ENCODE measurements around the gene KLHL21. TPM values are rescaled to one million over a fixed set of nuclear protein-coding genes. Genes with fewer than 3 reads are reported as not detected.

KLHL21 gene
- total and polyA plus RNA-seq, 9 of the 15 experiments (the other 6 are each of a cell fraction or from before 2014, with no cell fraction given), result 2.1 to 42.1 (median 17.5) TPM

DNA sequence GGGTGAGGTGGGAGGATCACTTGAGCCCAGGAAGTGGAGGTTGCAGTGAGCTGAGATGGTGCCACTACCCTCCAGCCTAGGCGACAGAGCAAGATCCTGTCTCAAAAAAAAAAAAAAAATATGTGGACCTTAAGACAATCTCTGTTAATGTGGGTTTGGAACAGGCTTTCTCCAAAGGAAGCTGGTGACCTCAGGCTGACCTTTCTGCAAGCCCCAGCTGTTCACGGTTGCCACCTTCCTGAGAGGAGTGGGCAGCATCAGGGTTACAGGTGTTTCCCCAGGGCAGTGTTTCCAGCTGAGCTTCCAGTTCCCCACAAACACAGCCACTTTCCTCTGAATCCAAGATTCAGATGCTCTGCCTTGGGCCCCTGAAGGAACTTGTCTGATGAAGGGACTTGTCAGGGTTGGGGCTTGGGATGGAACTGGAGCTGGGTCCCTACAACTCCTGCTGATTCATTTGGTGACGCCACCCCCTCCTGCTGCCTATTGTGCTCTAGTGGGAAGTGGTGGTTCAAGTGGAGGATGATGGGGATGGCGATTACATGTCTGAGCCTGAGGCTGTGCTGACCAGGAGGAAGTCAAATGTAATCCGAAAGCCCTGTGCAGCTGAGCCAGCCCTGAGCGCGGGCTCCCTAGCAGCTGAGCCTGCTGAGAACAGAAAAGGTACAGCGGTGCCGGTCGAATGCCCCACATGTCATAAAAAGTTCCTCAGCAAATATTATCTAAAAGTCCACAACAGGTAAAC, 20.9 kb downstream of the KLHL21 start (continued):
- TF ChIP-seq, protein P1, sequence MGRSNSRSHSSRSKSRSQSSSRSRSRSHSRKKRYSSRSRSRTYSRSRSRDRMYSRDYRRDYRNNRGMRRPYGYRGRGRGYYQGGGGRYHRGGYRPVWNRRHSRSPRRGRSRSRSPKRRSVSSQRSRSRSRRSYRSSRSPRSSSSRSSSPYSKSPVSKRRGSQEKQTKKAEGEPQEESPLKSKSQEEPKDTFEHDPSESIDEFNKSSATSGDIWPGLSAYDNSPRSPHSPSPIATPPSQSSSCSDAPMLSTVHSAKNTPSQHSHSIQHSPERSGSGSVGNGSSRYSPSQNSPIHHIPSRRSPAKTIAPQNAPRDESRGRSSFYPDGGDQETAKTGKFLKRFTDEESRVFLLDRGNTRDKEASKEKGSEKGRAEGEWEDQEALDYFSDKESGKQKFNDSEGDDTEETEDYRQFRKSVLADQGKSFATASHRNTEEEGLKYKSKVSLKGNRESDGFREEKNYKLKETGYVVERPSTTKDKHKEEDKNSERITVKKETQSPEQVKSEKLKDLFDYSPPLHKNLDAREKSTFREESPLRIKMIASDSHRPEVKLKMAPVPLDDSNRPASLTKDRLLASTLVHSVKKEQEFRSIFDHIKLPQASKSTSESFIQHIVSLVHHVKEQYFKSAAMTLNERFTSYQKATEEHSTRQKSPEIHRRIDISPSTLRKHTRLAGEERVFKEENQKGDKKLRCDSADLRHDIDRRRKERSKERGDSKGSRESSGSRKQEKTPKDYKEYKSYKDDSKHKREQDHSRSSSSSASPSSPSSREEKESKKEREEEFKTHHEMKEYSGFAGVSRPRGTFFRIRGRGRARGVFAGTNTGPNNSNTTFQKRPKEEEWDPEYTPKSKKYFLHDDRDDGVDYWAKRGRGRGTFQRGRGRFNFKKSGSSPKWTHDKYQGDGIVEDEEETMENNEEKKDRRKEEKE (IDR thresholded peaks at IDR 0.05; ENCODE audit: borderline replicate concordance in 1 of 2, control insufficient read depth in 1 of 2, low read depth in 2 of 2, low read length in 1 of 2), result no peak
- no peak for TF ChIP-seq ZNF324 (CRISPR knock-in tag; IDR thresholded peaks at IDR 0.05)
- peak in 1 of 2 experiments; percentile 34; a peak in 1 of 4 replicates for TF ChIP-seq HDAC1 (IDR thresholded peaks at IDR 0.05)
- peak; percentile 9; the same call in 1 of the 2 replicates for TF ChIP-seq RB1 (IDR thresholded peaks at IDR 0.05; ENCODE audit: low read depth)
- 0 out of 2 replicates have a peak, but pooled peaks have one; percentile 23 for TF ChIP-seq TCFL5 (CRISPR knock-in tag; conservative IDR thresholded peaks at IDR 0.05)
- peak; percentile 50 to 89; a peak in 3 of 4 replicates for TF ChIP-seq RCOR1 (IDR thresholded peaks at IDR 0.05; ENCODE audit: borderline replicate concordance in 1 of 2, low read depth in 2 of 2, low read length in 2 of 2)
- TF ChIP-seq RBFOX2 (IDR thresholded peaks at IDR 0.05; ENCODE audit: low read depth, low read length), result 0 out of 2 replicates have a peak, but pooled peaks have one; percentile 17
- no peak for TF ChIP-seq RBM39 (optimal IDR thresholded peaks at IDR 0.05; ENCODE audit: low read depth, low read length)
- TF ChIP-seq MAFK (IDR thresholded peaks at IDR 0.05; ENCODE audit: low read length), result peak; percentile 55; the same call in 1 of the 2 replicates
- no peak for TF ChIP-seq ARNT (IDR thresholded peaks at IDR 0.05)
- TF ChIP-seq ZNF316 (IDR thresholded peaks at IDR 0.05), result peak; percentile 30; the same call in 1 of the 2 replicates
- TF ChIP-seq, protein P2, sequence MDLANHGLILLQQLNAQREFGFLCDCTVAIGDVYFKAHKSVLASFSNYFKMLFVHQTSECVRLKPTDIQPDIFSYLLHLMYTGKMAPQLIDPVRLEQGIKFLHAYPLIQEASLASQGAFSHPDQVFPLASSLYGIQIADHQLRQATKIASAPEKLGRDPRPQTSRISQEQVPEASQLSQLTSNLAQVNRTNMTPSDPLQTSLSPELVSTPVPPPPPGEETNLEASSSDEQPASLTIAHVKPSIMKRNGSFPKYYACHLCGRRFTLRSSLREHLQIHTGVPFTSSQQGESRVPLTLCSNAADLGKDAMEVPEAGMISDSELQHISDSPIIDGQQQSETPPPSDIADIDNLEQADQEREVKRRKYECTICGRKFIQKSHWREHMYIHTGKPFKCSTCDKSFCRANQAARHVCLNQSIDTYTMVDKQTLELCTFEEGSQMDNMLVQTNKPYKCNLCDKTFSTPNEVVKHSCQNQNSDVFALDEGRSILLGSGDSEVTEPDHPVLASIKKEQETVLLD (IDR thresholded peaks at IDR 0.05), result no peak
- peak; percentile 26 for TF ChIP-seq TBP (optimal IDR thresholded peaks at IDR 0.05; ENCODE audit: low read depth, low read length)
- TF ChIP-seq, protein P3, sequence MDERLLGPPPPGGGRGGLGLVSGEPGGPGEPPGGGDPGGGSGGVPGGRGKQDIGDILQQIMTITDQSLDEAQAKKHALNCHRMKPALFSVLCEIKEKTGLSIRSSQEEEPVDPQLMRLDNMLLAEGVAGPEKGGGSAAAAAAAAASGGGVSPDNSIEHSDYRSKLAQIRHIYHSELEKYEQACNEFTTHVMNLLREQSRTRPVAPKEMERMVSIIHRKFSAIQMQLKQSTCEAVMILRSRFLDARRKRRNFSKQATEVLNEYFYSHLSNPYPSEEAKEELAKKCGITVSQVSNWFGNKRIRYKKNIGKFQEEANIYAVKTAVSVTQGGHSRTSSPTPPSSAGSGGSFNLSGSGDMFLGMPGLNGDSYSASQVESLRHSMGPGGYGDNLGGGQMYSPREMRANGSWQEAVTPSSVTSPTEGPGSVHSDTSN (CRISPR knock-in tag; IDR thresholded peaks at IDR 0.05; ENCODE audit: low read depth), result no peak
- TF ChIP-seq, protein P3 (tag; conservative IDR thresholded peaks at IDR 0.05; ENCODE audit: low read depth), result no peak
- TF ChIP-seq CXXC5 (CRISPR knock-in tag; IDR thresholded peaks at IDR 0.05), result peak; percentile 18; the same call in 1 of the 2 replicates
- TF ChIP-seq NRF1 (conservative IDR thresholded peaks at IDR 0.05 in 1 of 2, IDR thresholded peaks at IDR 0.05 in 1 of 2), result peak; percentile 52 to 53; a peak in 3 of 4 replicates
- TF ChIP-seq, protein P4, sequence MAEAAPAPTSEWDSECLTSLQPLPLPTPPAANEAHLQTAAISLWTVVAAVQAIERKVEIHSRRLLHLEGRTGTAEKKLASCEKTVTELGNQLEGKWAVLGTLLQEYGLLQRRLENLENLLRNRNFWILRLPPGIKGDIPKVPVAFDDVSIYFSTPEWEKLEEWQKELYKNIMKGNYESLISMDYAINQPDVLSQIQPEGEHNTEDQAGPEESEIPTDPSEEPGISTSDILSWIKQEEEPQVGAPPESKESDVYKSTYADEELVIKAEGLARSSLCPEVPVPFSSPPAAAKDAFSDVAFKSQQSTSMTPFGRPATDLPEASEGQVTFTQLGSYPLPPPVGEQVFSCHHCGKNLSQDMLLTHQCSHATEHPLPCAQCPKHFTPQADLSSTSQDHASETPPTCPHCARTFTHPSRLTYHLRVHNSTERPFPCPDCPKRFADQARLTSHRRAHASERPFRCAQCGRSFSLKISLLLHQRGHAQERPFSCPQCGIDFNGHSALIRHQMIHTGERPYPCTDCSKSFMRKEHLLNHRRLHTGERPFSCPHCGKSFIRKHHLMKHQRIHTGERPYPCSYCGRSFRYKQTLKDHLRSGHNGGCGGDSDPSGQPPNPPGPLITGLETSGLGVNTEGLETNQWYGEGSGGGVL (CRISPR knock-in tag; IDR thresholded peaks at IDR 0.05), result no peak
- TF ChIP-seq HNRNPUL1 (IDR thresholded peaks at IDR 0.05; ENCODE audit: low read length), result no peak
